Measurements from ENCODE around the gene AASDH. TPM values are rescaled to one million over a fixed set of nuclear protein-coding genes. Genes with fewer than 3 reads are reported as not detected.

Gene AASDH
- polyA plus RNA-seq, 1 donor (not counting 4 experiments of a cell fraction or from before 2014, with no cell fraction given), result 15.5 TPM

DNA sequence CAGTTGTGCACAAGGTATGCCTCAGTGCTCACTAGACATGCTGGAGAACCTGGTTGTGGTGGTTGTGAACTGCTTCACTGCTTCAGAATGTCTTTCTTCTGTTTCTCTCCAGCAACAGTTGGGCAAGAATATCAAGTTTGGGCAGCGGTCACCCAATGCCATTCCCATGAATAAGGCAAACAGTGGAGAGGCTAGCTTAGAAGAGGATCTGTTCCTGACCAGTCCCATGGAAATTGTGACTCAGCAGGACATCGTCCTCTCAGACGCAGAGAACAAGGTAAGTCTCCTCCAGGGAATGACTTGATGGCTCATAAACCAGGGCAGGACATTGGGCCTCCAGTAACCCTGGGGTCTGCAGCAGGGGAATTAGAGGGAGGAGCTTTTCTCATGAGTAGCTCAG, 79.9 kb downstream of the AASDH start:
- no peak overlapping the region for H3K9ac ChIP-seq (ENCODE audit: control insufficient read depth, extremely low read depth, insufficient read depth, low read length)
- no peaks in the 10 kb centered on the region for H3K27me3 ChIP-seq (ENCODE audit: control insufficient read depth, extremely low read depth, insufficient read depth, low read length)
- H3K36me3 ChIP-seq (ENCODE audit: control insufficient read depth in 2 of 2, extremely low read depth in 1 of 2, insufficient read depth in 2 of 2, low read length in 2 of 2), result no peaks in the 10 kb centered on the region
- dilution Hi-C loops (cut with MboI; ENCODE audit: extremely low pct_ligation_motif_present, low sequenced_read_pairs), result no loop called here
- H3K4me3 ChIP-seq (ENCODE audit: control insufficient read depth in 2 of 3, extremely low read depth in 1 of 3, insufficient read depth in 2 of 3, low read depth in 1 of 3, low read length in 3 of 3), result no peak overlapping the region
- H3K9me3 ChIP-seq (ENCODE audit: control insufficient read depth, low read depth, low read length), result no peaks in the 10 kb centered on the region
- DNase-seq (ENCODE audit: low read depth, low spot score) (no peak), FAIRE-seq (no peak)
- H3K27ac ChIP-seq (ENCODE audit: control insufficient read depth, insufficient read depth, low read length), result no peak overlapping the region
- H4K20me1 ChIP-seq (ENCODE audit: control insufficient read depth, extremely low read depth, insufficient read depth, low read length), result no peaks in the 10 kb centered on the region
- no peak overlapping the region for H2AFZ ChIP-seq (ENCODE audit: control insufficient read depth, low read length)
- no peaks in the 10 kb centered on the region for H3K4me1 ChIP-seq (ENCODE audit: control insufficient read depth, extremely low read depth, insufficient read depth, low read length)
- no peaks in the 10 kb centered on the region for H3K79me2 ChIP-seq (ENCODE audit: control insufficient read depth, insufficient read depth, low read length)
- no peak overlapping the region for H3K4me2 ChIP-seq (ENCODE audit: control insufficient read depth, extremely low read depth, insufficient read depth, low read depth, low read length)
- no peak for TF ChIP-seq EZH2 (IDR thresholded peaks at IDR 0.05; ENCODE audit: low read length)
- no peaks in the 10 kb centered on the region for H3K9me1 ChIP-seq (ENCODE audit: control insufficient read depth, extremely low read depth, insufficient read depth, low read length)

DNA sequence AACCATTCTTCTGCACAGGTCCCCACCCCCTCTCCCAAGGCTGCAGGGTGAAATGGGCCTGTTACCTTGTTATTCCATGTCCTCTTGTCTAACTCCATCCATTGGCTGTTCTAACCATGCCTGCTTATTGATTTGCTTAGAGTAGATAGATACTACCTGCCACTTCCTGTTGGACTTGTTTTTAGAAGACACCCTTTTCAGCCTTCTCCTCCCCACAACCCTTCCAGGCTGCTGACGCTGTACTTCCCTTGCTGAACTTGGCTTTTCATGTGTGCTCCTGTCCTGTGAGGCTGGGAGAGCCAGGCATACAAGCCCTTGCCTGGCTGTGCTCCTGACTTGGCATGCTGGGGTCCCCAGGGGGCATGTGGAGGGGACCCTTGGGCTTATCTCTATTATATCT, 81.9 kb downstream of the AASDH start:
- no peak overlapping the region for H3K9ac ChIP-seq (ENCODE audit: control insufficient read depth, extremely low read depth, insufficient read depth, low read length)
- no peaks in the 10 kb centered on the region for H3K79me2 ChIP-seq (ENCODE audit: control insufficient read depth, insufficient read depth, low read length)
- no peak overlapping the region for H3K27ac ChIP-seq (ENCODE audit: control insufficient read depth, insufficient read depth, low read length)
- H3K4me1 ChIP-seq (ENCODE audit: control insufficient read depth, extremely low read depth, insufficient read depth, low read length), result peaks cover 4% of the 10 kb centered on the region
- dilution Hi-C loops (cut with MboI; ENCODE audit: extremely low pct_ligation_motif_present, low sequenced_read_pairs), result no loop called here
- H2AFZ ChIP-seq (ENCODE audit: control insufficient read depth, low read length), result no peak overlapping the region
- no peaks in the 10 kb centered on the region for H3K27me3 ChIP-seq (ENCODE audit: control insufficient read depth, extremely low read depth, insufficient read depth, low read length)
- no peak for TF ChIP-seq EZH2 (IDR thresholded peaks at IDR 0.05; ENCODE audit: low read length)
- TF ChIP-seq, protein P1, sequence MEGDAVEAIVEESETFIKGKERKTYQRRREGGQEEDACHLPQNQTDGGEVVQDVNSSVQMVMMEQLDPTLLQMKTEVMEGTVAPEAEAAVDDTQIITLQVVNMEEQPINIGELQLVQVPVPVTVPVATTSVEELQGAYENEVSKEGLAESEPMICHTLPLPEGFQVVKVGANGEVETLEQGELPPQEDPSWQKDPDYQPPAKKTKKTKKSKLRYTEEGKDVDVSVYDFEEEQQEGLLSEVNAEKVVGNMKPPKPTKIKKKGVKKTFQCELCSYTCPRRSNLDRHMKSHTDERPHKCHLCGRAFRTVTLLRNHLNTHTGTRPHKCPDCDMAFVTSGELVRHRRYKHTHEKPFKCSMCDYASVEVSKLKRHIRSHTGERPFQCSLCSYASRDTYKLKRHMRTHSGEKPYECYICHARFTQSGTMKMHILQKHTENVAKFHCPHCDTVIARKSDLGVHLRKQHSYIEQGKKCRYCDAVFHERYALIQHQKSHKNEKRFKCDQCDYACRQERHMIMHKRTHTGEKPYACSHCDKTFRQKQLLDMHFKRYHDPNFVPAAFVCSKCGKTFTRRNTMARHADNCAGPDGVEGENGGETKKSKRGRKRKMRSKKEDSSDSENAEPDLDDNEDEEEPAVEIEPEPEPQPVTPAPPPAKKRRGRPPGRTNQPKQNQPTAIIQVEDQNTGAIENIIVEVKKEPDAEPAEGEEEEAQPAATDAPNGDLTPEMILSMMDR (optimal IDR thresholded peaks at IDR 0.05 in 1 of 3, IDR thresholded peaks at IDR 0.05 in 1 of 3, conservative IDR thresholded peaks at IDR 0.05 in 1 of 3; ENCODE audit: extremely low read depth in 1 of 3, insufficient read depth in 2 of 3, low read length in 3 of 3), result no peak
- no peaks in the 10 kb centered on the region for H4K20me1 ChIP-seq (ENCODE audit: control insufficient read depth, extremely low read depth, insufficient read depth, low read length)
- no peaks in the 10 kb centered on the region for H3K9me3 ChIP-seq (ENCODE audit: control insufficient read depth, low read depth, low read length)
- no peaks in the 10 kb centered on the region for H3K9me1 ChIP-seq (ENCODE audit: control insufficient read depth, extremely low read depth, insufficient read depth, low read length)
- FAIRE-seq (no peak), DNase-seq (ENCODE audit: low read depth, low spot score) (no peak)
- no peak overlapping the region for H3K4me2 ChIP-seq (ENCODE audit: control insufficient read depth, extremely low read depth, insufficient read depth, low read depth, low read length)
- no peak overlapping the region for H3K4me3 ChIP-seq (ENCODE audit: control insufficient read depth in 2 of 3, extremely low read depth in 1 of 3, insufficient read depth in 2 of 3, low read depth in 1 of 3, low read length in 3 of 3)
- no peaks in the 10 kb centered on the region for H3K36me3 ChIP-seq (ENCODE audit: control insufficient read depth in 2 of 2, extremely low read depth in 1 of 2, insufficient read depth in 2 of 2, low read length in 2 of 2)

DNA sequence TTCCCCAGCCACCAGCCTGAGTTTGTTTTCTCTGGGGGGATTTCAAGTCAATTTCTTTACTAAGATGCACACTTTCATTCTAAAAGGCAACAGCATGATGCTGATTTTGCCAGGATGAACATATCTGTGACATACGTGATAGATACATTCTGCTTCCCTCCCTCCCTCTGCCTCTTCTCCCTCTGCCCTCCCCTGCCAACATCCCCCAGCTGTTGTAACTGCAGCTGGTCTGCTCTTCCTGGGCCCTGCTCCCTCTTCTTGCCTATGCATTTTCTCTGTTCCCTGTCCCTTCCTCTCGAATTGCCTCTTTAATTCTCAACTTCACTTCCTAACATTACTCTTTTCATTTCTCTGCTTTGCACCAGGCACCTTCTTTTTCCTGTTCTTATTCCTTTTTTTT, 83.4 kb downstream of the AASDH start:
- dilution Hi-C loops (cut with MboI; ENCODE audit: extremely low pct_ligation_motif_present, low sequenced_read_pairs), result no loop called here

More for the DNA sequence above, 83.4 kb downstream of the AASDH start:
- no peak overlapping the region for H2AFZ ChIP-seq (ENCODE audit: control insufficient read depth, low read length)
- no peaks in the 10 kb centered on the region for H3K36me3 ChIP-seq (ENCODE audit: control insufficient read depth in 2 of 2, extremely low read depth in 1 of 2, insufficient read depth in 2 of 2, low read length in 2 of 2)
- no peak overlapping the region for H3K9ac ChIP-seq (ENCODE audit: control insufficient read depth, extremely low read depth, insufficient read depth, low read length)
- H3K79me2 ChIP-seq (ENCODE audit: control insufficient read depth, insufficient read depth, low read length), result no peaks in the 10 kb centered on the region
- no peaks in the 10 kb centered on the region for H4K20me1 ChIP-seq (ENCODE audit: control insufficient read depth, extremely low read depth, insufficient read depth, low read length)
- H3K27me3 ChIP-seq (ENCODE audit: control insufficient read depth, extremely low read depth, insufficient read depth, low read length), result no peaks in the 10 kb centered on the region
- H3K9me1 ChIP-seq (ENCODE audit: control insufficient read depth, extremely low read depth, insufficient read depth, low read length), result no peaks in the 10 kb centered on the region
- H3K4me2 ChIP-seq (ENCODE audit: control insufficient read depth, extremely low read depth, insufficient read depth, low read depth, low read length), result no peak overlapping the region
- DNase-seq (ENCODE audit: low read depth, low spot score) (no peak), FAIRE-seq (no peak)
- TF ChIP-seq, protein P1 (optimal IDR thresholded peaks at IDR 0.05 in 1 of 3, IDR thresholded peaks at IDR 0.05 in 1 of 3, conservative IDR thresholded peaks at IDR 0.05 in 1 of 3; ENCODE audit: extremely low read depth in 1 of 3, insufficient read depth in 2 of 3, low read length in 3 of 3), result no peak
- TF ChIP-seq EZH2 (IDR thresholded peaks at IDR 0.05; ENCODE audit: low read length), result no peak
- no peaks in the 10 kb centered on the region for H3K9me3 ChIP-seq (ENCODE audit: control insufficient read depth, low read depth, low read length)
- no peak overlapping the region for H3K27ac ChIP-seq (ENCODE audit: control insufficient read depth, insufficient read depth, low read length)
- H3K4me3 ChIP-seq (ENCODE audit: control insufficient read depth in 2 of 3, extremely low read depth in 1 of 3, insufficient read depth in 2 of 3, low read depth in 1 of 3, low read length in 3 of 3), result no peak overlapping the region
- peaks cover 4% of the 10 kb centered on the region for H3K4me1 ChIP-seq (ENCODE audit: control insufficient read depth, extremely low read depth, insufficient read depth, low read length)
